HG02852 (cell line): ENCODE data around the gene VGLL4.

Source experiments
- ATAC-seq: cut with Tn5 transposase; IDR thresholded peaks from one replicate; pipeline ENCODE4 v1.9.1; 2021; ENCODE audit warnings: mild to moderate bottlenecking, moderate library complexity; ENCODE audit not compliant: unreplicated experiment

VGLL4 gene

GRCh38 chr3:11629716-11630115, 14.0 kb downstream of the VGLL4 start:
- no peak for ATAC-seq

DNA sequence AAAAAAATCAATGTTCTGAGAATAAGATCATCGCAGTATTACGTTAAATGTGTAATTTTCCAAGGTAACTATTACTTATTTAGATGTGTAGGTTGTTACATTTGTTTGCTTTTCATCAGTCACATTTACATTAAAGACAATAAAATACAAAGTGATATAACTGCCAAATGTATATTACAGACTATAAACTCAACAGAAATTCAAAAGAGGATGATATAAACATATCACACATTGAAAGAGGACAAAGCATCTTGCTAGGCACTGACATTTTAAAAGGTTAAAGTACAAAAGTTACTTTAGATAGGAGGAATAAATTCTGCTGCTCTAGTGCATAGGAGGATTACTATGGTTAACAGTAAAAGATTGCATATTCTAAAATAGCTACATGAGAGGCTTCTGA, 16.1 kb downstream of the VGLL4 start:
- no peak for ATAC-seq

DNA sequence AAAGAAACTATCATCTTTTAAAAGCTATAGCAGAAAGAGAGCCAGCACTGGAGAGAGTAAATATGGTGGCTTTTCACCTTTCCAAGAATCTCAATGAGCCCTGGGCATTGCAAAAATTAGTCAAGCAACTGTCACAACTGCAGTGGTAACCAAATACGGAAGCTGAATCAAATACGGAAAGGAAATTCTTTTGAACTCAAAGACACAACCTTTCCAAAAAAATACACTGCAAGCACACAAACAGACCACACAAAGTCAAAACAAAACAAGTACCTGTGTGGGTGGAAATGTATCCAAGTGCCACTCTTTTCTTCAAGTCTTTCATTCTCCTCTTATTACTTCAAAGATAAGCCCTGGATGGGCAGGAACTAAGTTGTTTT, 17.6 kb downstream of the VGLL4 start:
- peak; percentile 75 for ATAC-seq

DNA sequence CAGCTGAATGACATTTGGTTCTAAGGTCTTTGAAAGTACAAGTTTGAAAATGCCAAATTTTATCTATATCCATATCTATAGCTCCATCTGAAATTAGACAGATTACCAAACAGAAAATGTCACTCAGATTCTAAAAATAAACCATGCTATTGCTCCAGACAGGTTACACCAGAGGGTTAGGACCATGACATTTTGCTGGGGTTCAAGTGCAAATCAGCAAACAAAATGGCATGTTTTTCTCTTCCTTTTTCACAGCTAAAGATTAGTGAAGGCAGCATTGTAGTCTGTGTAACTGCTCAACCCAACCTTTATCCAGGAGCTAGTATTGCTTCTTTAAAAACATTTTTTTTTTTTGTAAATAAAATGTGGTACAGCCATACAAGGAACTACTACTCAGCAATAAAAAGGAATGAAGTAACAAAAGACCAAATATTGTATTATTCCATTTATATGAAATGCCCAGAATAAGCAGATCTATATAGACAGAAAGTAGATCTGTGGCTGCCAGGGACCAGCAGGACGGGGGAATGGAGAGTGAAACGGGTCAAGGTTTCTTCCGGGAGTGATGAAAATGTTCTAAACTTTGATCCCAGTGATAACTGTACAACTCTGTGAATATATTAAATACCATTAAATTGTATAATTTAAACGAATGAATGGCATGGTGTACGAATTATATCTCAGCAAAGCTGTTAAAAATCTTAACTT, 18.2 kb downstream of the VGLL4 start:
- ATAC-seq, result no peak

GRCh38 chr3:11624704-11625375, 18.9 kb downstream of the VGLL4 start:
- no peak for ATAC-seq

- peak; percentile 46 for ATAC-seq
Measured at GRCh38 chr3:11624161-11624560, 19.6 kb downstream of the VGLL4 start.

GRCh38 chr3:11622586-11623550, 20.8 kb downstream of the VGLL4 start:
- ATAC-seq, result no peak

DNA sequence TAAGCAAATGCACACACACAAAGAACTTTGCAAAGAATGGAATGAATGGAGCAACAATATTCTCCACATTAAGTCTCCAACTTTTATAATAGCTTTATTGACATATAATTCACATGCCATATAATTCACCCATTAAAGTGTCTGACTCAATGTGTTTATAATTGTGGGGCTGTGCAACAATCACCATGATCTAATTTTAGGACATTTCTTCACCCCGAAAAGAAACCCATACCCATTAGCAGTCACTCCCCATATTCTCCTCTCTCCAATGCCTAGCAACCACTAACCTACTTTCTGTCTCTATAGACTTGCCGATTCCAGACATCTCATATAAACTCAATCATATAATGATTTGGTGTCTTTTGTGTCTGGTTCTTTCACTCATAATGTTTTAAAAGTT, 22.6 kb downstream of the VGLL4 start:
- no peak for ATAC-seq

DNA sequence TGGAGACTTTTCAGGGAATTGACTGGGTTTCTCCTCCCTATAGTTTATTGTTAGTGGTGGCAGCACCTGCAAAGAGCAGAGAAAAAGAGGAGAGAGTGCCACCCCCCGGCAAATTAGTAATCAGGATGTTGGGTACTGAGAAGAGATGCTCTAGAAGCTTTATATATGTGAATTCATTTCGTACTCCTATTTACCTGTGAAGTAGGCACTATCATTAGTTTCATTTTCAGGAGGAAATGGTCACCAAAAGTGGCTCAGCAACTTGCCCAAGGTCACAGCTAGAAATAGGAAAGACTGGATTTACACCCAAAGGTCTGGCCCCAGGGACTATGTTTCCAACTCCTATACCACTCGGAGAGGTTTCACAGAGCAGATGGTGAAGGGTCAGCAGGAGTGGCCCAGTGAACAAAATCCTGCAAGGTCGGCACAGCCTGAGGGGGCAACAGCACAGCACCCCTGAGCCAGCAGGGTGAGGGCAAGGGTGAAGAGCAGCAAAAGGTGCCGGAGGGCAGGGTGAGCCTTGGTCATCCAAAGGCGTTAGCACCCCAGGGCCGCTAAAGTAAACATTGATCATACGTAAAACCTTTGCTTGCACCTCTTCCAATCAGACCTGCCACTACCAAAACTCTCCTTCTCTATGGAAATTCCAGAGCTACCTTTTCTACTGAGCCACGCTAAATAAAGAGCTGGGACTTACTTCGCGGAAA, 23.6 kb downstream of the VGLL4 start:
- ATAC-seq, result no peak

GRCh38 chr3:11619461-11619860, 24.3 kb downstream of the VGLL4 start:
- ATAC-seq, result no peak

DNA sequence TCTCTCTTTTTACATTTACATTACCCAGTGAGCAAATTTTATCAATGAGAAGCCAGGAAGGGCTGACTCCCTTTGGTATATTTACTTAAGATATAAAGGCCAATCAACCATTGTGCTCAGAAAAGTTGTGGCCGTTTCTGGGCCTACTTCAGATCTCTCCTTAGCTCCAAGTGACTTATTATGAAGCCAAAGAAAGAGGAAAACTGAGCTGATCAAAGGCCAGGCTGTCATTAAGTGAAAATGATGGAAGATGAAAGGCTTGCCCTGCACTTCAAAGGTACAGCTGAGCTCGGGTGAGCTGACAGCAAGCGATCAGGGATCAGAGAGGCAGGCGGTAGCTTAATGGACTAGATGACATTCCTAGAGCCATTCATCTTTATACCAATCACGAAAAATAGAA, 24.8 kb downstream of the VGLL4 start:
- no peak for ATAC-seq

DNA sequence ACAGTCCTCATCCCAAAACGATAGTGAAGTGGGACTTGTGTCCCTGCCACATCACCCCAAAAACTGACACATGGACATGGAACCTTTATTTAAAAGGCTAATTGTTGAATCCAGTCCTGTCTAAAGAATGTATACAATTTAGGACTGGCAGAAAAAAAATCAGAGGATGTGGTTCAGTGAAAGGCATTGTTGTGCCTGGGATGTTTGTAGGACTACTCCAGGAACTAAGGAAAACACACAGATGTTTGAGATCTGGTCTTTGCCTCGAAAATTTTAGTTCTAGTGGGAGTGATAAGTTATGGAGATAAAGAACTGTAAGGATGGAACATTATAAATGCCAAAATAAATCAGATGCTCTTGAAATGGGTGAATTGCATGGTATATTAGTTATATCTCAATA, 27.2 kb downstream of the VGLL4 start:
- no peak for ATAC-seq

- ATAC-seq, result no peak
Measured at GRCh38 chr3:11613851-11614487, 29.7 kb downstream of the VGLL4 start.

- no peak for ATAC-seq
Measured at GRCh38 chr3:11613319-11613718, 30.4 kb downstream of the VGLL4 start.

DNA sequence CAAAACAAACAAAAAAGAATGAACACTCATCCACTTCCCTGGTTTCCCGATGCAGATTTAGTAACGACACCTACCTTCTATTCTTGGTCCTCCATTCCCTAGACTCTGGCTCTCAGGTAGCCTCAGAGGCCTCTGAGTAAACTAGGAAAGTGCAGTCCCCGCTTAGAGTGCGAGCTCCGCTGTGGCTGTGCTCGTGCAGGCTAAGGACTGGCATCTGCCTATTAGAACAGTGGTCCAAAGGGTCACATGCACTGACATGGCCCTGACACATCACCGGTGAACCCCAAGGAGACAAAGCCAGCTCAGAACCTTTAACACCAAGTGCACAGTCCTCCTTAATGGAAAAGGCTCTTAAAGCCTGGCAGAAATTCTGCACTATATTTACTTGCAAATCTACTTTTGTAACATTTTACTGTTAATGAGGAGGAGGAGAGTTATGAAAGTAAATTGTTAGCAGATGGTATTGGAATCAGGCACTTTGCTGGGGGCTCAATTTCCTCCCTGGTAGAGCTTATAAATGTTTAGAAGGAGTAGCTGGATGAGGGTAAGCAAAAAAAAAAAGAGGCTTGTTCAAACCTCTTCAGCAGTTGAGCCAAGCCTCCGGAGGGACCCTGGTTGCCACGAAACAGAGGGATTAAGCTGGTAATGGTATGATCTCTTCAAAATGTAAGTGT, 31.1 kb downstream of the VGLL4 start:
- no peak for ATAC-seq

GRCh38 chr3:11611341-11611799, 32.3 kb downstream of the VGLL4 start:
- no peak for ATAC-seq

GRCh38 chr3:11610700-11611275, 32.9 kb downstream of the VGLL4 start:
- ATAC-seq, result no peak

- ATAC-seq, result no peak
Measured at GRCh38 chr3:11610044-11610671, 33.6 kb downstream of the VGLL4 start.

- no peak for ATAC-seq
Measured at GRCh38 chr3:11609481-11609880, 34.2 kb downstream of the VGLL4 start.
